Measurements from ENCODE around the gene DSCAML1.

DSCAML1 gene

GRCh38 chr11:117443266-117444186 is 353.5 kb downstream of the DSCAML1 start:
- peak; percentile 77 for DNase-seq (ENCODE audit: low spot score)

GRCh38 chr11:117442869-117443239 is 354.2 kb downstream of the DSCAML1 start:
- no peak for DNase-seq (ENCODE audit: low spot score)

GRCh38 chr11:117442049-117442868 is 354.8 kb downstream of the DSCAML1 start:
- no peak for DNase-seq (ENCODE audit: low spot score)

- no peak for DNase-seq (ENCODE audit: low spot score)
Observed at GRCh38 chr11:117441146-117441975, 355.7 kb downstream of the DSCAML1 start.

GRCh38 chr11:117440258-117440657 is 356.8 kb downstream of the DSCAML1 start:
- no peak for DNase-seq (ENCODE audit: low spot score)

GRCh38 chr11:117439256-117439655 is 357.8 kb downstream of the DSCAML1 start:
- DNase-seq (ENCODE audit: low spot score), result no peak

GRCh38 chr11:117438371-117439000 is 358.5 kb downstream of the DSCAML1 start:
- no peak for DNase-seq (ENCODE audit: low spot score)

- DNase-seq (ENCODE audit: low spot score), result no peak
Observed at GRCh38 chr11:117437791-117438130, 359.3 kb downstream of the DSCAML1 start.

GRCh38 chr11:117437041-117437790 is 359.8 kb downstream of the DSCAML1 start:
- DNase-seq (ENCODE audit: low spot score), result no peak

GRCh38 chr11:117435326-117435725 is 361.7 kb downstream of the DSCAML1 start:
- DNase-seq (ENCODE audit: low spot score), result no peak

GRCh38 chr11:117434481-117434880 is 362.5 kb downstream of the DSCAML1 start:
- DNase-seq (ENCODE audit: low spot score), result no peak

- no peak for DNase-seq (ENCODE audit: low spot score)
Observed at GRCh38 chr11:117433717-117434116, 363.3 kb downstream of the DSCAML1 start.

GRCh38 chr11:117431436-117431835 is 365.6 kb downstream of the DSCAML1 start:
- DNase-seq (ENCODE audit: low spot score), result no peak

- DNase-seq (ENCODE audit: low spot score), result no peak
Observed at GRCh38 chr11:117430293-117430955, 366.6 kb downstream of the DSCAML1 start.

- no peak for DNase-seq (ENCODE audit: low spot score)
Observed at GRCh38 chr11:117428856-117429229, 368.2 kb downstream of the DSCAML1 start.

GRCh38 chr11:117428186-117428855 is 368.7 kb downstream of the DSCAML1 start:
- no peak for DNase-seq (ENCODE audit: low spot score)

- no peak for DNase-seq (ENCODE audit: low spot score)
Observed at GRCh38 chr11:117427356-117427874, 369.6 kb downstream of the DSCAML1 start.

- no peak for DNase-seq (ENCODE audit: low spot score)
Observed at GRCh38 chr11:117426941-117427340, 370.1 kb downstream of the DSCAML1 start.

- peak; percentile 91 for DNase-seq (ENCODE audit: low spot score)
Observed at GRCh38 chr11:117426297-117426685, 370.7 kb downstream of the DSCAML1 start.

Measured in HuH-7 (cell line).